GM19035 (cell line): ENCODE data around the gene FCN1.

Source experiments
- ATAC-seq: cut with Tn5 transposase; IDR thresholded peaks from one replicate; pipeline ENCODE4 v1.9.1; 2021; ENCODE audit not compliant: unreplicated experiment

Gene FCN1

DNA sequence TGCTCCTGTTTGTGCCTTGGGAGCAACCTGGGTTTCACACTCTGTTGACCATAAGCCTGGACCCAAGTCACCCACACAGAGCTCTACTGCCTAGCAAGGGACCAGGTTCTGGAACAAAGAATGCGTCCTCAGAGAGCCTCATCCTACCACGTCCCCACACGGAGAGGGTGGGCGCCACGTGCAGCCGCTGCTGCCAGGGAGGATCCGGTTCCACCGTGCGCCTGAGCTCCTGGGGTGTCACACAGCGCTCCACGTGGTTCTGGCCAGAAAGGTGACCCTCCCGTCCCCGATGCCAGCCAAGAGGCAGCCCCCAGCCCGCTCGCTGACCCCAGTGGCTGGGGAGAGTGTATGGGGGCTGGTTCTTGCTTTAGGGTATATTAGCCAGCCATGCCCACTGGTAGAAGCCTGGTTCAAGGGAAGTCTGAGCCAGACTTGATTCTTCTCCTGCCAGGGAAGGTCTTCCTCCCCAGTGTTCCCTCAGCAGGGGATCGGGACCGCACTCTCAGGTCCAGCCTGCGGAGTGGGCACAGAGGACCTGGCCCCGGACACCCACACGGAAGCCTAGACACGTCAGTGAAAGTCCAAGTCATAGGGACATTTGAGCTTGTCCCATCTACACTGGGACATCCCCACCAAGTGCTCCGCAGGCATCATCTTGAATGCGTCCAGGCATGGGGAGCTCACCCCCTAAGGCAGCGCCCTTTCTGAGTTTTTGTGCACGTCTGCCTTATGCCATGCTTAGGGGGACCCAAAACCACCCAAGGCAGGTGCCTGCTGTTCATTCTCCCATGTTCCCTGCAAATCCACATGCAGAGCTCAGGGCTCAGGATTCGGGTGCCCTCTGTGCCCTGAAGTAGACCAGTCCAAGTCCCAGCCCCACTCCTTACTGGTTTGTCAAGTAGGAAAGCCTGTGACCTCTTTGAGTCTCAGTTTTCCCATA lies 2.4 kb downstream of the FCN1 start:
- no peak for ATAC-seq

DNA sequence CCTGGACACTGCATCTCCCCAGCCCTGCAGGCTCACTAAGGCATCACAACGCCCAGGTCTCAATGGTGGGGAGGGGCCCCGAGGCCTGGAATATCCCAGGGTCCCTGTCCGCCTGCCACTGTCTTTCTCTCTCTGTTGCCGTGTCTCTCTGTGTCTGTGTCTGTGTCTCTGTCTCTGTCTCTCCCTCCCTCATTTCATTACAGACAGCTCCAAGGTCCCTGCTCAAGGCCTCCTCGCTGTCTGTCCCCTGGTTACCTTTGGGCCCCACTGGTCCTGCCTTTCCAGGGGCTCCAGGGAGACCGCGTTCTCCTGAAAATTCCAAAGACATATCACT lies 3.2 kb downstream of the FCN1 start:
- ATAC-seq: no peak

DNA sequence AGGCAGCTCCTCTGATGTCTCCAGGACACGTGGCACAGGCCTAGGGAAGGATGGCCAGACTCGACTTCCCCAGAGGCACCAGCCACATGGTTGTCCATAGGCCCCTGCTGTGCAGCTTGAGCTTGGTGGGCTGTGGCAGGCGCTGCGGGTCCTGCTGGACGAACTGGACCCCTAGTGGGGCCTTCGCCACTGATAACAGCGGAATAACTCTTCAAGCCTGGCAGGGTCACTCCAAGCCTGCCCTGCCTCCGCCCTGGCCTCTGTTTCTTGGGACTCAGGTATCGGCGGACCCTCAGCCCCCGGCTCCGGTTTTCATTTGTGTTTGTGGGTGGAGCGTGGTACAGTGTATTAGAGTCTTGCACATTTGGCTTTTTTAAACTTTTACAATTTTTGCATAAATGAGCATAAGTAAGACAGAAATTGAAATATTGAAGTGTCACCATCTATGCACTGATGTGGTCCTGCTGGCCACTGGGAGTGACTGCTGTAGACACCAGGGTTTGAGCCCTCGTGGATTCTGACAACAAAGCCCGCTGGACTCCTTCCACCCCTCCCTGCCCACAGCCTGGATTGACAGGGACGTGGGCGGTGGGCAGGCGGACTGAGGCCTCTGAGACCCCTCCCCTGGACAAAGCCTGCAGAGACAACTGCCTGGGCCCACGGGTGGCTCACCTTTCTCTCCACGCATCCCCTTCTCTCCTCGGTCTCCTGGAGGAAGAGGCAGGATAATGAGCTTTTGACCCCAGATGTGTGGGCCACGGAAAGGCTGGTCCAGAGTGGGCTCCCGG lies 3.8 kb downstream of the FCN1 start:
- no peak for ATAC-seq

DNA sequence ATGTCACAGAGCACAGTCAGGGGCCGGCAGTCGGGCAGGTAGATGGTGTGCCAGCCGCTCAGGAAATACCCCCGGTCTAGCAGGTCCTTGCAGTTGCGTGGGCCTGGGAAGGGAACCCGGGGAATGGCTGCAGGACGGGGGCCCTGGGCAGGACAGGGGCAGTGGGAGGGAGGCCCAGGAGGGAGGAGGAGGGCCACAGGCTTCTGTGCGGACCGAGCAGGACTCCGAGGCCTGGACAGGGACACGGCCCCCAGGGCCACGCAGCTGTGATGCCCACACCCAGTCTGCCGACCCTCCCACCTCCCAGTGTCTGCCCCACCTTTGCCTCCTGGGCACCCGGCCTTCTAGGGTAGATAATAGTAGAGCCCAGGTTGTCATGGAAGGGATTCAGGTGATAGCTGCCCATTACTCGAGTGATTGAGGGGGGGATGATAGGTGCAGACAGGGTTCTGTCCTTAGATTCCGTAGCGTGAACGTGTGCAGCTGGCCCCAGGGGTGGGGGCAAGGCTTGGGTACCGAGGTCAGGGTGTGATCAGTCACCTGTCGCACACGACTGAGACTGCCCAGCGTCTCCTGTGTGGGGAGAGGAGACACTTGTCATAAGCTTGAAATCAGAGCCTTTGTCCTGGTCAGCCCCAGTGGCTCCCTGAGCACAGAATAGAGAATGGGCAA lies 4.5 kb downstream of the FCN1 start:
- no peak for ATAC-seq

DNA sequence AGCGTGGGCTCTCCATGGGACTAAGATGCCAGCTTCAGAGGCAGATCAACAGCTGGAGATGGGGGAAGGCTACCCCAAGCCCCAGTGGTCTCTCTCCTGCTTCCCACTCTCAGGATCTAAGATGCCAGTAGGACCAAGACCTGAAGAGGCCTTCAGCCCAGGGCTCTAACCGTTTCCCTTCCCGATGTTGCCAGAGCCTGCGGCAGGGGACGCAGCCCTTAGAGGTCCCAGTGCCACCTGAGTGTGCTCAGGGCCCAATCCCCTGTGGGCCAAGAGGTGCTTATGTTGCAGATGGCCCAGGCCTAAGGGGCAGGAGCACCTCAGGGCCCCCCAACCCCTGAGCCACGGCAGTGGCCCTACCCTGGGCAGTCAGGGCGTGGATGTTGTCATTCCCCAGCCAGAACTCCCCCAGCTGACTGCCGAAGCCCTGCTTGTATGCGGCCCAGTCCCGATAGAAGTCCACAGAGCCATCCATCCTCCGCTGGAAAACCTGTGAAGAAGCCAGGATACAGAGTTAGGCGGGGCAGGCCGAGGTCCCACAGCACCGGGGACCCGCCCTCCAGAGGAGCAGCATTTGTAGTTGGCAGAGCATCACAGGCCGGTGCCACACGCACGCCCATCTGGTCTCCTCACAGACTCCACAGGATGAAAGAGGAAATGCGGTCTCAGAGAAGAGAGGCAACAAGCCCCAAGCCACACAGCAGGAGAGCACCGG lies 5.4 kb downstream of the FCN1 start:
- ATAC-seq: no peak

DNA sequence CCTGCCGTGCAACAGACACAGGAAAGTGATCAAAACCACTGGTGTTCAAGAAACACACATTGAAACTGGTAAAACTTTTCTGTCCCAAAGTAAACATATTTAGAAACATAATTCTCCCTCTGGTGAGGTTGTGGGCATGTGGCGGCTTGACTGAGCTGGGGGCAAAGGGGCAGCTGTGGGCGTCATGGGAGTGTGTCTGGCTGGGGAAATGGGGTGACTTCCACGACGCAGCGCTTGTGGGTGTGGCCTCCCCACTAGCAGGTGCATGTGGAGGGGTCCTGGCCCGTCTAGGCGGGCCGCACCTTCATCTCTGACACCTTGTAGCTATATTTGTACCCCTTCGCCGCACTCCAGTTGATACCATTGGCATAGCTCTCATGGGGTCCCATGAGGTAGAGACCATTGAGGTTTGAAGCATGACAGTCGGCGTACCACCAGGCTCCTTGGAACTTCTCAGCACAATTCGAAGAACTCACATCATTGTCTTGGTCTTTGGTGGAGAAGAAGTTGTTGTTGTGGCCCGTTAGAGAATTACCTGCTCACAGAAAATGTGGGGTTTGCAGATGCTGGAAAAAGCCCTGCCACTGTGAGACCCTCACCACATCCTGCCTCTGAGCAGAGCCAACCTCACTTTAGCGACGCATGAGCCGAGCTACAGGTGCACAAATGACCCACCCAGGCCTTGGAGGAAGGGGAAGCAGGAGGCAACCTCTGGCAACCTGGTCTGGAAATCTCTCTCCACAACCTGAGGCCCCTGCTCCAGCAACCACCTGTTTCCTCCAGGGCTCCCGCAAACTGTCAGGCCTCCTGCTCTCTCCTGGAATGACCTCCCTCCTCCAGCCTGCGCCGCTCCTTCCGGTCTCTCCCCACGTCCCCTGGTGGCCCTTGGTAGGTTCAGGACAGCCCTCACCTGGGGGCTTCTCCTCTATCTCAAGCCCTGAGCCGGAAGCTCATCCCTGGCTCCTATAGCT lies 7.9 kb downstream of the FCN1 start:
- no peak for ATAC-seq

DNA sequence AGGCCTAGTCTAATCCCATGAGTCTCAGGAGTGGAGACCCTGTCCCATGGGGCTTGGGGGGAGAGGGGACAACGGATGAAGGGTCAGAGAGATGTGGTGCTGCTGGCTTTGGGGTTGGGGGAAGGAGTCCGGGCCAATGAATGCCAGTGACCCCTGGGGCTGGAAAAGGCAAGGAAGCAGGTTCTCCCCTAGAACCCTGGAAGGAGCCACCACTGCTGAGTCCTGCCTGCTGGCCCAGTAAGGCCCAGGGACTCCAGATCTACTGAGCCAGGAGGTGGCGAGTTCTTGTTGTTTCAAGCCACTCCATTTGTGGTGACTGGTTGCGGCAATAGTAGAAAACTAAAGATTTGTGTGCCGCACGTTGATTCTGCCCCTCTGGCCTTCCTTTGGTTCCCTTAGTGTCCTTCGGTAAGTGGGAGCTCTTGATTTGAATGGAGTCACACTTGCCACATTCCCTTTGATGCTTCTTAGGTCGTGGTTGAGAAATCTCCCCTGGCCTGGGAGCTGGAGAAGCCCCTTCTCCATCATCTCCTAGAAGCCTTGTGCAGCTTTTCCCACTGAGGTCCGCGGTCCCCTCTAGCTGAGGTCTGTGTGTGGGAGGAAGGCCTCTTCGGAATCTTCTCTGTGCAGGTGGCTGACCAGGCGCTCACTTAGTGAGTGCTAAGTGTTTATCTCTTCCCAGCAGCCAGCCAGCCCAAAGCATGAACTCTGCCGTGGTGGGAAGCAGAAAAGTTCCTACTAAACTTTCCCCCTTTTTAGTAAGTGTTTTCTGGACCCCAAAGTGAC lies 9.0 kb downstream of the FCN1 start:
- ATAC-seq: no peak

DNA sequence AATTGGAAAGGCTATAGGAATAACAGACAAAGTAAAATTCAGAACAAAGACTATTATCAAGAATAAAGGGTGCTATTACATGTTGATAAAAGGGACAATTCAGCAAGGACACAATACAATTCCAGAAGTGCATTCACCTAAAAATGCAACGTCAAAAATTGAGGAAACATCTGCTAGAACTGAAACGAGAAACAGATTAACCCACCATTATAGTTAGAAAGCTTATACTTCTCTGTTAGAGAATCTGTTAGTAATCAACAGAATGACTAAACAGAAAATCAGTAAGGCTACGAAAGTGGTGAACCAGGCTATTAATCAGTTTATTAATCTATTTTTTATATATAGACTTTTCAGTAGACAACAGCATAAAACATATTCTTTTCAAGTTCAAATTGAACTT lies 14.8 kb downstream of the FCN1 start:
- no peak for ATAC-seq

DNA sequence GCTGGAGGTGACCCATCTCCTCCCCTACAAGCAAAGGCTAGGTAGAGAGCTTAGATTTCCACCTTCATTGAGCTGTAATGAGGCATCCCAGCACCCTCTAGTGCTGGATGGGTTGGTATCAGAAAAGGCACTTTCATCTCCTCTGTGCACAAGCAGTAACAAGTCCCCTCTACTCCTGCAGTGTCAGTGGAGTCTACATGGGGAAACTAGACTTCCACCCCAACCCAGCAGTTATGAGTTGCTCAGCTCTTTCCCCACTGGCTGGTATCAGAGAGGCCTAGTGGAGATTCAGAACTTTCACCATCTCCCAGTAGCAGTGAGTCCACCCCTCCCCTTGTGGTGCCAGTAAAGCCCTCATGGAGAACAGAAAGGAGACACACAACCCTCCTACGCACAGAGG lies 17.9 kb downstream of the FCN1 start:
- ATAC-seq: no peak

DNA sequence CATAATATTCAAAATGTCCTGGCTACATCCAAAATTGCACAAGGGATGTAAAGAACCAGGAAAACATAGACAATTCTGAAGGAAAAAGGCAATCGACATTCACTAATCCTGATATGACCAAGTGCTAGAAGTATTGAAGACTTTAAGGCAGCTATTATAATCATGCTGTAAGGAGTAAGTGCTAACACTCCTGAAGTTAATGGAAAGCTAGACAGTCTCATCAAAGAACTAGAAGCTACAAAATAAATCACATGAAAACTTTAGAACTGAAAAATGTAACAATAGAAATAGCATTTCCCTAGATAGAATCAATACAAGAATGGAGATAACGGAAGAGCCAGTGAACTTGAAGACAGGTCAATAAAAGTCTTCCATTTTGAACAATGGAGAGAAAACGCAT lies 18.5 kb downstream of the FCN1 start:
- ATAC-seq: no peak

DNA sequence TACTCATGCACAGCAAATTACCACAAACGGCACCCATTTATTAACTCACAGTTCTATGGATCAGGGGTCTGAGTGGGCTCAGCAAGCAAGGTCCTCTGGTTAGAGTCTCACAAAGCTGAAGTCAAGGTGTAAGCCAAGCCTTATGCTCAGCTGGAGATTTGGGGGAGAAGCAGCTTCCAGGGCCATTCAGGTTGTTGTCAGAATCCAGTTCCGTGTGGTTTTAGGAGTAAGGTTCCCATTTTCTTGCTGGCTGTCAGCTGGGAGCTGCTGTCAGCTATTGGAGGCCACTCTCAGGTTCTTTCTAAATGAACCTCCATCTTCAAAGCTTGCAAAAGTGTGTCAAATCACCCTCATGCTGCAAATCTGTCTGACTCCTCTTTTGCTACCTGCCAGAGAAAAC lies 19.4 kb downstream of the FCN1 start:
- ATAC-seq: no peak

DNA sequence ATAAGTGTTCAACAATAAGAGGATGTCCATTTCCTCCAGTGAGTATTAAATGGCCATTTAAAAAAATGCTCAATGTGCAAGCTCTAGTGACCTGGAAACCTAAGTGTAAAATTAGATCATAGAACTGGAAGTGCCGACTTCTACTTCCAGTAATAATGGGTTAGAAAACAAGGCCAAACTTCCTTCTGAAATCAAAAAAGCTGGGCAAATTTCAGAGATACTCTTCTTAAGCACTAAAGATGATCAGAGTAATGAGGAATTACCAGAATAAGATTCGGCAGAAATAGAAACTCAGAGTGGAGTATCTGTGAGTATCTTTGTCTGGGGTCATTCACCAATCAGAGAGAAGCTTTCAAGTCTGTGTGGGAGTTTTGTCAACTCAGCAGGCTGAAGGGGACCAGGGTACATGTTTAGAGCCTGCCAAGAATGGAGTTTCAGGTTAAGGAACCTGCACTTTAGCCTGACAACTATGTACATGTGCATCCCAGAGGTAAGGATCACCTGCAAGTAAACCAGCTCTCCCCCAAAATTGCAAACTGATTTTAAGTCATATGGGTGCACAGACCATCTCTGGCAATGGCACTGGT lies 20.0 kb downstream of the FCN1 start:
- no peak for ATAC-seq

DNA sequence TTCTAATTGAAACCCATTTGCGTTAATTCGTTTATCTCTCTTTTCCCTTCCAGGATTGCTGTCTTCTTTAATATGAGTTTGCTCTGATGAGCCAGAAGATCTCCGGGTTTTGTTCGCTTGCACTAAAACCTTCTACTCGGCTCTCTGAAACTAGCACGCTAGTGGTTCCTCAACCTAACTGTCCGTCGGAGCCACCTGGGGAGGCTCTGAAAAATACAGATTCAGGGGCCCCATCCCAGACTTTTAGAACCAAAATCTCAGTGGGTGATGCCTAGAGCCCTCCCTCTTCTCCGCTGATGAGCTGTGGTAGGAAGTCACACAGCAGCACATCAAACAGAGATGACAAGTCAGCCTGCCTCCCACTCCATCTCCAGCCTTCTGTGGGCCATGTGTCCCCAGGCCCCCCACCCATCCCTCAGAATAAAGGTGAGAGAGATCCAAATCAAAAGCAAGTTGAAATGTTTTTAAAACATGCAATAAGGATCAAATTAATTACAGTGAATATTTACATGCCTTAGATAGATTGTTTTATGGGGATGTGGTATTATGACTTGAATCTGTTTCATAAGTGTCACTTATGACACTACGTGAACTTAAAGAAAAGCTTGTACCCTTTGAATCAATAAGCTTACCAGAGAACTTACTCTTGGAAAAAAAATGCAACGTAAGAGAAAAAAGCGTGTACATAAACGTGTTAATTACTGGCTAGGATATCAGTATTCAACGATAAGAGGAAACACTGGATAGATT lies 20.7 kb downstream of the FCN1 start:
- ATAC-seq: no peak

DNA sequence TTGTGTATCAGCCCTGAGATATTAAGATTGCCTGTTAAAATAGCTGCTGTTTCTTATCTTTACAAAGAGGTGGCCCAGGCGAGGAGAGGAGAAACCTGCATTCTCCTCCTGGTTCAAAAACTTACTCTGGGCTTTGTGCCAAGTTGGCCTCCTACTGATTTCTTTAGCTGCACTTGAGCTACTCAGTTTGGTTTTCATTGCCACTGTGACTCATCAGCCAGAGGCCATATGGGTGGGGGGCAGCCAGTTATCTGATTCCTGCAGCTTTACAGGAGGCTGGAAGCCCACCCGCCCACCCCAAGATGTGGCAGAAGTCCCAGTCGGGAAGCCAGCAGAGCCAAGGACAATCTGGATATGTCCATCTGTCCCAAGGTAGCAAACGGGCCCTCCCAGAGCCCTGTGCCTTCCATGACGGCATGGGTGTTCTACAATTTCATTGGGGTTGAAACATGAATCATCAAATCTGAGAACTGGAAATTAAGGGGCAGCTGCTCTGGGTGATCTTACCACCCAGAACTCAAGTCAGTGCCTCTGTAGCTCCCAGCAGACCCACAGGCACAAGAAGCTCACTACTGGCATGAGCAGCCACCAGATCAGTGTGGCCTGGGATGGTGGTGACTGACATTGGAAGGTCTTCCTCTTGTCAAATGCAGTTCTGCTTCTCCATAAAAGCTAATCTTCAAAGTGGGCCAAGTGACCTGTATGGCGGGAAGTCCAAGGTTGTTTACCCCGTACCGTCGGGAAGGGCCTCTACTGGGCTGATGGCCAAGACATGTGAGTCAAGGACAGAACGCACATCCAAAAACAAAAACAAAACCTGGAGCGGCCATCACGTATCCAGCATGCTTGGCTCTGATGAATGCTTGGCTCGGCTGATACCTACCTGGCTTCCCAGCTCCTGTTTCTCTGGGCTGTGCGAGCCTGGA lies 21.5 kb downstream of the FCN1 start:
- ATAC-seq: no peak

DNA sequence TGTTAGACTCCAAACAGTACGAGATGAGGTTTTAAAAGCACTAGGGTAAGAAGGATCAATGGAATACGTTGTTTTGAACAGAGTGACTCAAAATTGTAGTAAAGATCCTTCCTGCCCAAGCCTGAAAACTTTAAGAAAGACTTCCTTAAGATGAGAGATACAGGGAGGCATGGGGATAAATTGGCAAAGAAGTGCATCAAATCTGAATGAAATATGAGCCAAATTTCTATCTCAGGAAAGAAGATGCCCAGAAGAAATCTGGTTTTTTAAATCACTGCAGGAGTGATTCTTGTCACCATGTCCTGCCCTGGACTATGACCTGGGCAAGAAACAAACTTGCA lies 22.2 kb downstream of the FCN1 start:
- no peak for ATAC-seq

DNA sequence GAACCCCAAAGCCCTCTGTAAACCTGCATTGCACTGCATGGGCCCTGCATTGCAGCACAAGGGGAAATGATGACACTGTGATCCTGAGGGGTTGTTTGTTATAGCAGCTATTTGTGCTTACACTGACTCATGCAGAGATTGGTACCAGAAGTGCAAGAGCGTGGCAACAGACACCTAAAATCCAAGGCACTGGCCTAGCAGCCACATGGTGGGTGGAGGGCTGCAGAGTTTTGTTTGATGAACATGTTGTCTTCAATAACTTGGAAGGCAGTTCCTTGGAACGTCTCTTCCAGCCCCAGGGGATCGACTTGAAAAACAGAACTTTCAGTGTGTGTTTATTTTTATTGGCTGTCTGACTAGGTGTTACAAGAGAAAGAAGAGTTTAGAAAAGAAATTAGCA lies 22.6 kb downstream of the FCN1 start:
- ATAC-seq: no peak

DNA sequence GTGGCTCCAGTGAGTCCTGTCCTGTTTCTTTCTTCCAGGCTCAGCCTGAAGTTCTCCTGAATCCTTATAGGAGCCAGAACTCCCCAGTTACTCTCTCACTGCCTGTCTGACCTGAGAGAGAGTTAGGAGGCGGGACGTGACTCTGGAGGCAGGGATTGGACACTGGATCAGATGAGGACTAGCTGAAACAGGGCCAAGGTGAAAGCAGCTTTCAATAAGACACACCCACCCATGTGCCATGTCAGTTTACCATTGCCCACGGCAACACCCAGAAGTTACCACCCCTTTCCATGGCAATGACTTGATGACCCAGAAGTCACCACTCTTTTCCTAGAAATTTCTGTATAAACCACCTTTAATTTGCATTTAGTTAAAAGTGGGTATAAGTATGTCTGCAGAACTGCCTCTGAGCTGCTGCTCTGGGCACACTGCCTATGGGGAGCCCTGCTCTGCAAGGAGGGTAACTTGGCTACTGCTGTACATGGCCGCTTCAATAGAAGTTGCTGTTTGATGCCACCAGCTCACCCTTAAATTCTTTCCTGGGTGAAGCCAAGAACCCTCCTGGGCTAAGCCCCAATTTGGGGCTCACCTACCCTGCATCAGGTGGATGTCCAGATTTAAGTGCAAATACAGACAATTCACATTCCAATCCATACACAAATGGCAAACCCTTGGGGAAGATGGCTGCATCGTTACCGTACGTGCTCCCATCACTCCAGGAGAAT lies 23.4 kb downstream of the FCN1 start:
- no peak for ATAC-seq
